Liver (tissue), 9 donors: ENCODE measurements around the gene JAK1. TPM values are rescaled to one million over a fixed set of nuclear protein-coding genes. Genes with fewer than 3 reads are reported as not detected.

Experiments
- DNase-seq: peaks from one replicate; pipeline ENCODE4 v3.0.0-alpha.2; 2017; ENCODE audit warnings: low spot score
- H3K27ac ChIP-seq, 2 donors: one replicate each; pipeline ENCODE4 v1.7.0; 2013; ENCODE audit warnings: inconsistent platforms in 2 of 2, low read length in 2 of 2, control low read depth in 1 of 2, low read depth in 1 of 2, mild to moderate bottlenecking in 1 of 2
- H3K27me3 ChIP-seq, 4 donors: one replicate each; pipeline versions ENCODE4 v1.6.1 to v1.7.0; 2013; ENCODE audit warnings: low read length in 3 of 4, inconsistent platforms in 1 of 4, mild to moderate bottlenecking in 1 of 4, moderate library complexity in 1 of 4; ENCODE audit not compliant: control insufficient read depth in 4 of 4, insufficient read depth in 4 of 4
- H3K36me3 ChIP-seq, 4 donors: one replicate each; pipeline versions ENCODE4 v1.6.1 to v1.7.0; 2013; ENCODE audit warnings: low read length in 3 of 4, mild to moderate bottlenecking in 3 of 4, low read depth in 1 of 4, moderate library complexity in 1 of 4; ENCODE audit not compliant: control insufficient read depth in 4 of 4, insufficient read depth in 3 of 4
- H3K4me1 ChIP-seq, 4 donors: one replicate each; pipeline versions ENCODE4 v1.6.1 to v1.7.0; 2013; ENCODE audit warnings: low read length in 3 of 4, mild to moderate bottlenecking in 3 of 4, moderate library complexity in 1 of 4; ENCODE audit not compliant: control insufficient read depth in 4 of 4, insufficient read depth in 4 of 4
- H3K4me3 ChIP-seq, 3 donors: one replicate each; pipeline versions ENCODE4 v1.6.1 to v1.7.0; 2013; ENCODE audit warnings: low read length in 3 of 3, control low read depth in 1 of 3, low read depth in 1 of 3, mild to moderate bottlenecking in 1 of 3
- H3K9ac ChIP-seq, 2 donors: one replicate each; pipeline ENCODE4 v1.7.0; 2013; ENCODE audit warnings: low read length in 2 of 2, mild to moderate bottlenecking in 2 of 2, moderate library complexity in 2 of 2, control low read depth in 1 of 2, low read depth in 1 of 2
- H3K9me3 ChIP-seq, 4 donors: one replicate each; pipeline versions ENCODE4 v1.6.1 to v1.7.0; 2013; ENCODE audit warnings: low read length in 3 of 4; ENCODE audit not compliant: control insufficient read depth in 4 of 4
- EGR1 ChIP-seq, 2 donors: IDR thresholded peaks; 2 replicates each; pipeline ENCODE4 v1.6.1; 2016 to 2018; ENCODE audit warnings: antibody characterized with exemption in 2 of 2, low read depth in 2 of 2
- FOXA1 ChIP-seq: IDR thresholded peaks from 2 replicates; pipeline ENCODE4 v1.6.1; 2016; ENCODE audit warnings: antibody characterized with exemption
- FOXA2 ChIP-seq: IDR thresholded peaks from 2 replicates; pipeline ENCODE4 v1.6.1; 2016; ENCODE audit warnings: antibody characterized with exemption
- GABPA ChIP-seq, 2 donors: IDR thresholded peaks in 1 of 2; conservative IDR thresholded peaks in 1 of 2; 2 replicates each; pipeline ENCODE4 v1.6.1; 2016; ENCODE audit warnings: antibody characterized with exemption in 2 of 2, mild to moderate bottlenecking in 1 of 2, moderate library complexity in 1 of 2
- HNF4A ChIP-seq, 2 donors: conservative IDR thresholded peaks; 2 replicates each; pipeline ENCODE4 v1.6.1; 2016; ENCODE audit warnings: antibody characterized with exemption in 2 of 2, mild to moderate bottlenecking in 2 of 2
- NR2F2 ChIP-seq: IDR thresholded peaks from 2 replicates; pipeline ENCODE4 v1.6.1; 2016; ENCODE audit warnings: antibody characterized with exemption
- RAD21 ChIP-seq, 2 donors: IDR thresholded peaks; 2 replicates each; pipeline ENCODE4 v1.6.1; 2016; ENCODE audit warnings: antibody characterized with exemption in 2 of 2, mild to moderate bottlenecking in 2 of 2
- RXRA ChIP-seq, 2 donors: IDR thresholded peaks; 2 replicates each; pipeline ENCODE4 v1.6.1; 2017 to 2018; ENCODE audit warnings: antibody characterized with exemption in 2 of 2, mild to moderate bottlenecking in 1 of 2
- SP1 ChIP-seq: IDR thresholded peaks from 2 replicates; pipeline ENCODE4 v1.6.1; 2018; ENCODE audit warnings: antibody characterized with exemption, mild to moderate bottlenecking
- YY1 ChIP-seq: IDR thresholded peaks from 2 replicates; pipeline ENCODE4 v1.6.1; 2016; ENCODE audit warnings: antibody characterized with exemption, mild to moderate bottlenecking
- WGBS: extraction: QIAGEN DNeasy Blood & Tissue Kit; methylation state at CpG from one replicate; pipeline ENCODE4 v1.1.7; 2013; 5-methylcytosine and 5-hydroxymethylcytosine counted together
- polyA plus RNA-seq, 2 donors: library from polyadenylated mRNA; stranded (reverse) in 1 of 2; unstranded in 1 of 2; fragments of 200-250 nt in 1 of 2; fragments of >200 nt in 1 of 2; fragmentation: Nextera tagmentation in 1 of 2; extraction: Ambion mirVana in 1 of 2; gene quantifications; one replicate each; pipeline versions ENCODE4 v1.2.1 to v1.2.3, GENCODE V29; 2013 to 2015
- total RNA-seq, 2 donors: library from RNA; depleted of rRNA; stranded (reverse); fragments of >200 nt; gene quantifications; one replicate each; pipeline ENCODE4 v1.2.3, GENCODE V29; 2014
- TF ChIP-seq, protein P1 (sequence below): IDR thresholded peaks from 2 replicates; pipeline ENCODE4 v1.6.1; 2016; ENCODE audit warnings: antibody characterized with exemption
- TF ChIP-seq, protein P2 (sequence below): fragments of 150-350 bp; IDR thresholded peaks from 2 replicates; pipeline ENCODE4 v1.5.1; 2017; ENCODE audit warnings: improper control_type of control experiment, low read depth, low read length; ENCODE audit not compliant: missing input control
- TF ChIP-seq, protein P3 (sequence below): IDR thresholded peaks from 2 replicates; pipeline ENCODE4 v1.6.1; 2016; ENCODE audit warnings: antibody characterized with exemption
- TF ChIP-seq, protein P4 (sequence below): IDR thresholded peaks from 2 replicates; pipeline ENCODE4 v1.6.1; 2016; ENCODE audit warnings: antibody characterized with exemption, mild to moderate bottlenecking
- TF ChIP-seq, protein P5 (sequence below): IDR thresholded peaks from 2 replicates; pipeline ENCODE4 v1.6.1; 2016; ENCODE audit warnings: antibody characterized with exemption
- donor health status: healthy.
- donor health status: healthy.
- donor health status: healthy.
- donor health status: healthy.
- donor health status: healthy.

The JAK1 gene
- total and polyA plus RNA-seq, 4 donors, result 24.1 to 68.6 (median 34.5) TPM

DNA sequence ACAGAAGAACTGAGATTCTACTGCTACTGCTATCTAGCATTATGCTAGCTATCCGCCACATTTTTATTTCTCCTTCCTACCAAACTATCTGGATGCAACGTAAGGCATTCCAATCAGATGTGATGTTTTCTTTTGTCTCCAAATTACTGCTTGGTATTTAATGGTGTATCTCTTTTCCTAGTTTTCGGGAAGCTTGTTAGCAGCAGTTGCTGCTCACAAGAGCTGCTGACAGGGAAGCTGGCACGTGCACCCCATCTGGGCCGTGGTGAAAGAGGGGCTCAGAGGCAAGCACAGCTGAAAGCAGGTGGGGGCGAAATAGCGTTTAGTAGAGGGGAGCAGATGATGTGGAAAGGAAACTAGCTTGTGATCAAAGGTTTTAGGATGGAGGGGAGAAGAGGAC, 57.3 kb downstream of the JAK1 start:
- Histone ChIP-seq H3K9ac (no peak overlapping the region), H3K4me1 (peaks cover 5 to 41% (median 26%) of the 10 kb centered on the region in 4 donors), H3K27ac (peak overlapping the region in 1 of 2 donors; percentile 51), H3K36me3 (no peaks in the 10 kb centered on the region), H3K9me3 (no peaks in the 10 kb centered on the region), H3K4me3 (no peak overlapping the region), H3K27me3 (no peaks in the 10 kb centered on the region)
- WGBS, result 91% methylated on average over 7 of the region's 7 CpGs
- no peak for TF ChIP-seq GABPA (IDR thresholded peaks at IDR 0.05 in 1 of 2, conservative IDR thresholded peaks at IDR 0.05 in 1 of 2)
- no peak for TF ChIP-seq EGR1 (IDR thresholded peaks at IDR 0.05; ENCODE audit: low read depth in 2 of 2)
- TF ChIP-seq RXRA (IDR thresholded peaks at IDR 0.05), result no peak
- TF ChIP-seq, protein P1, sequence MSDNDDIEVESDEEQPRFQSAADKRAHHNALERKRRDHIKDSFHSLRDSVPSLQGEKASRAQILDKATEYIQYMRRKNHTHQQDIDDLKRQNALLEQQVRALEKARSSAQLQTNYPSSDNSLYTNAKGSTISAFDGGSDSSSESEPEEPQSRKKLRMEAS, result no peak
- TF ChIP-seq, protein P2, sequence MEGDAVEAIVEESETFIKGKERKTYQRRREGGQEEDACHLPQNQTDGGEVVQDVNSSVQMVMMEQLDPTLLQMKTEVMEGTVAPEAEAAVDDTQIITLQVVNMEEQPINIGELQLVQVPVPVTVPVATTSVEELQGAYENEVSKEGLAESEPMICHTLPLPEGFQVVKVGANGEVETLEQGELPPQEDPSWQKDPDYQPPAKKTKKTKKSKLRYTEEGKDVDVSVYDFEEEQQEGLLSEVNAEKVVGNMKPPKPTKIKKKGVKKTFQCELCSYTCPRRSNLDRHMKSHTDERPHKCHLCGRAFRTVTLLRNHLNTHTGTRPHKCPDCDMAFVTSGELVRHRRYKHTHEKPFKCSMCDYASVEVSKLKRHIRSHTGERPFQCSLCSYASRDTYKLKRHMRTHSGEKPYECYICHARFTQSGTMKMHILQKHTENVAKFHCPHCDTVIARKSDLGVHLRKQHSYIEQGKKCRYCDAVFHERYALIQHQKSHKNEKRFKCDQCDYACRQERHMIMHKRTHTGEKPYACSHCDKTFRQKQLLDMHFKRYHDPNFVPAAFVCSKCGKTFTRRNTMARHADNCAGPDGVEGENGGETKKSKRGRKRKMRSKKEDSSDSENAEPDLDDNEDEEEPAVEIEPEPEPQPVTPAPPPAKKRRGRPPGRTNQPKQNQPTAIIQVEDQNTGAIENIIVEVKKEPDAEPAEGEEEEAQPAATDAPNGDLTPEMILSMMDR, result no peak
- TF ChIP-seq, protein P3, sequence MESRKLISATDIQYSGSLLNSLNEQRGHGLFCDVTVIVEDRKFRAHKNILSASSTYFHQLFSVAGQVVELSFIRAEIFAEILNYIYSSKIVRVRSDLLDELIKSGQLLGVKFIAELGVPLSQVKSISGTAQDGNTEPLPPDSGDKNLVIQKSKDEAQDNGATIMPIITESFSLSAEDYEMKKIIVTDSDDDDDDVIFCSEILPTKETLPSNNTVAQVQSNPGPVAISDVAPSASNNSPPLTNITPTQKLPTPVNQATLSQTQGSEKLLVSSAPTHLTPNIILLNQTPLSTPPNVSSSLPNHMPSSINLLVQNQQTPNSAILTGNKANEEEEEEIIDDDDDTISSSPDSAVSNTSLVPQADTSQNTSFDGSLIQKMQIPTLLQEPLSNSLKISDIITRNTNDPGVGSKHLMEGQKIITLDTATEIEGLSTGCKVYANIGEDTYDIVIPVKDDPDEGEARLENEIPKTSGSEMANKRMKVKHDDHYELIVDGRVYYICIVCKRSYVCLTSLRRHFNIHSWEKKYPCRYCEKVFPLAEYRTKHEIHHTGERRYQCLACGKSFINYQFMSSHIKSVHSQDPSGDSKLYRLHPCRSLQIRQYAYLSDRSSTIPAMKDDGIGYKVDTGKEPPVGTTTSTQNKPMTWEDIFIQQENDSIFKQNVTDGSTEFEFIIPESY, result no peak
- TF ChIP-seq, protein P4, sequence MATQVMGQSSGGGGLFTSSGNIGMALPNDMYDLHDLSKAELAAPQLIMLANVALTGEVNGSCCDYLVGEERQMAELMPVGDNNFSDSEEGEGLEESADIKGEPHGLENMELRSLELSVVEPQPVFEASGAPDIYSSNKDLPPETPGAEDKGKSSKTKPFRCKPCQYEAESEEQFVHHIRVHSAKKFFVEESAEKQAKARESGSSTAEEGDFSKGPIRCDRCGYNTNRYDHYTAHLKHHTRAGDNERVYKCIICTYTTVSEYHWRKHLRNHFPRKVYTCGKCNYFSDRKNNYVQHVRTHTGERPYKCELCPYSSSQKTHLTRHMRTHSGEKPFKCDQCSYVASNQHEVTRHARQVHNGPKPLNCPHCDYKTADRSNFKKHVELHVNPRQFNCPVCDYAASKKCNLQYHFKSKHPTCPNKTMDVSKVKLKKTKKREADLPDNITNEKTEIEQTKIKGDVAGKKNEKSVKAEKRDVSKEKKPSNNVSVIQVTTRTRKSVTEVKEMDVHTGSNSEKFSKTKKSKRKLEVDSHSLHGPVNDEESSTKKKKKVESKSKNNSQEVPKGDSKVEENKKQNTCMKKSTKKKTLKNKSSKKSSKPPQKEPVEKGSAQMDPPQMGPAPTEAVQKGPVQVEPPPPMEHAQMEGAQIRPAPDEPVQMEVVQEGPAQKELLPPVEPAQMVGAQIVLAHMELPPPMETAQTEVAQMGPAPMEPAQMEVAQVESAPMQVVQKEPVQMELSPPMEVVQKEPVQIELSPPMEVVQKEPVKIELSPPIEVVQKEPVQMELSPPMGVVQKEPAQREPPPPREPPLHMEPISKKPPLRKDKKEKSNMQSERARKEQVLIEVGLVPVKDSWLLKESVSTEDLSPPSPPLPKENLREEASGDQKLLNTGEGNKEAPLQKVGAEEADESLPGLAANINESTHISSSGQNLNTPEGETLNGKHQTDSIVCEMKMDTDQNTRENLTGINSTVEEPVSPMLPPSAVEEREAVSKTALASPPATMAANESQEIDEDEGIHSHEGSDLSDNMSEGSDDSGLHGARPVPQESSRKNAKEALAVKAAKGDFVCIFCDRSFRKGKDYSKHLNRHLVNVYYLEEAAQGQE, result no peak
- TF ChIP-seq SP1, result no peak
- TF ChIP-seq HNF4A (conservative IDR thresholded peaks at IDR 0.05), result no peak
- TF ChIP-seq NR2F2, result no peak
- TF ChIP-seq FOXA1, result no peak
- TF ChIP-seq, protein P5, sequence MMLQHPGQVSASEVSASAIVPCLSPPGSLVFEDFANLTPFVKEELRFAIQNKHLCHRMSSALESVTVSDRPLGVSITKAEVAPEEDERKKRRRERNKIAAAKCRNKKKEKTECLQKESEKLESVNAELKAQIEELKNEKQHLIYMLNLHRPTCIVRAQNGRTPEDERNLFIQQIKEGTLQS, result no peak
- TF ChIP-seq FOXA2, result no peak
- TF ChIP-seq YY1, result no peak
- no peak for TF ChIP-seq RAD21 (IDR thresholded peaks at IDR 0.05)
- no peak for DNase-seq

DNA sequence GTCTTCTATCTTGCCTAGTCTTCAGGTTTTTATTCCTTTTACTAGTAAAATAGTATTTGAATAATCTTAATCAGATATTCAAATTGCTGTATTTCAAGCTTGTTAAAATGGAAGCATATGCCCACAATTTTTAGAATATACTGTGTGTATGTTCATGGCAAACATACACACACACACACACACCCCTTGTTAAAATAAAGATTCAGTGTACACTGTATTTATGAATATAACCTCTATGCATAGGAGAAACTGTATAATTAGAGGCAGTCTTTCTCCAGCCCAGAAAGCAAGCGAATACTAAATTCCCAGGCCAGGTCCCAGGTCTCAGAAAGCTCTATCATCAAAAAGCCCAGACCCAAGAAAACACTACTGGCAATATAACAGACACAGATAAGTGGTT, 57.8 kb downstream of the JAK1 start:
- Histone ChIP-seq H3K4me3 (no peak overlapping the region), H3K27me3 (no peaks in the 10 kb centered on the region), H3K9ac (no peak overlapping the region), H3K9me3 (no peaks in the 10 kb centered on the region), H3K4me1 (peaks cover 5 to 36% (median 24%) of the 10 kb centered on the region in 4 donors), H3K27ac (no peak overlapping the region), H3K36me3 (no peaks in the 10 kb centered on the region)
- no peak for TF ChIP-seq NR2F2
- TF ChIP-seq RXRA (IDR thresholded peaks at IDR 0.05), result no peak
- TF ChIP-seq, protein P2, result no peak
- TF ChIP-seq SP1, result no peak
- WGBS, result 90% methylated on average over 1 of the region's 1 CpG
- DNase-seq, result no peak
